CD4-positive, alpha-beta T cell treated with Interleukin-6 at 100 ng/mL for 8 hours (primary cell): ENCODE results near the gene BLOC1S5.
"Not testable (repeated sequence)": the region's sequence is repeated elsewhere in the genome, so short reads cannot be mapped to it uniquely, and the experiment has no call there.

Experiments
- DNase-seq: peaks from one replicate; pipeline ENCODE4 v3.0.0-alpha.2; 2020; ENCODE audit warnings: mixed read lengths, low spot score

The BLOC1S5 gene

DNA sequence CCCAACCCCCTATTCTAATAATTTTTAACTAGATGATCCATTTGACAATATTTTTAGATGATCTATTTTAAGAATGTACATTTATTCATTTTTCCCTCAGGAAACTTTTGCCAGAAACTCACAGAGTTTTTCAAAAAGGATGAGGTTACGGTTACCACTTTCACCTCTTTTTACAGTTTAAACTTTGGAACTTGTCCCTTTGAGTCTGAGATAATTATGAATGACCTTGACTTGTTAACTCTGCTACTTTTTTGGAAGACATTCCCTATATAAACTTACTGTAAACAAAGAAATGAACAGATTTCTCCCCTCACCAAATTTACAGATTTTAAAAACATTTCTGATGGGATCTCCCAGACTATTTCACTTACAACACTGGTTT is 18.4 kb upstream of the BLOC1S5 start:
- DNase-seq: no peak

GRCh38 chr6:8080362-8081151 is 16.4 kb upstream of the BLOC1S5 start:
- DNase-seq: no peak

DNA sequence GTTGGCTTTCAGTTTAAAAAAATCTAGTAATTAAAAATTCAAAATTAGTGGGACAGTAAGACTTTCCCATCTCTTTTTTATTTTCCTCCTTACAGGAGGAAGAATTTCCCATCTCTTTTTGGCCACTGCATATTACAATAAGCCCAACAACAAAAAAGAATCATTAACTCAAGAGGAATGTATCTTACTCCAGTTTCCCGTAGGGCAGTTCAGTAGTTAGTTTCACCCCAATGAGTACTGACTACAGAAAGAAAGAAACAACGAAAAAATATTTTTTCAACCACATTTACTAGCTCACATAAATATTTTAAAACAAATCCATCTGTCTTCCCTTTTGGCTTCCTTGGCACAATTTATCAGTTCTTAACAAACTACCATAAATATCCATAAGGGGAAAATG is 14.9 kb upstream of the BLOC1S5 start:
- no peak for DNase-seq

- no peak for DNase-seq
Observed at GRCh38 chr6:8077991-8078390, 13.8 kb upstream of the BLOC1S5 start.

DNA sequence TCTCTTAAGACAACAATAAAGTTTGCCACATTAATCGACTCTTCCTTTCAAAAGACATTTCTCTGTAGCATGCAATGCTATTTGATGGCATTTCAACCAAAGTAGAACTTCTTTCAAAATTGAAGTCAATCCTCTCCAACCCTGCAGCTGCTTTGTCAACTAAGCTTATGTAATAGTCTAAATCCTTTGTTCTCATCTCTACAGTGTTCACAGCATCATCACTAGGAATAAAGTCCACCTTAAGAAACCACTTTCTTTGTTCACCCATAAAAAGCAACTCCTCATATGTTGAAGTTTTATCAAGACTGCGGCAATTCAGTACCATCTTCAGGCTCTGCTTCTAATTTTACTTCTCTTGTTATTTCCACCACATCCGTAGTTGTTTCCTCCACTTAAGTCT is 11.5 kb upstream of the BLOC1S5 start:
- DNase-seq: no peak

GRCh38 chr6:8075185-8075584 is 11.0 kb upstream of the BLOC1S5 start:
- no peak for DNase-seq

DNA sequence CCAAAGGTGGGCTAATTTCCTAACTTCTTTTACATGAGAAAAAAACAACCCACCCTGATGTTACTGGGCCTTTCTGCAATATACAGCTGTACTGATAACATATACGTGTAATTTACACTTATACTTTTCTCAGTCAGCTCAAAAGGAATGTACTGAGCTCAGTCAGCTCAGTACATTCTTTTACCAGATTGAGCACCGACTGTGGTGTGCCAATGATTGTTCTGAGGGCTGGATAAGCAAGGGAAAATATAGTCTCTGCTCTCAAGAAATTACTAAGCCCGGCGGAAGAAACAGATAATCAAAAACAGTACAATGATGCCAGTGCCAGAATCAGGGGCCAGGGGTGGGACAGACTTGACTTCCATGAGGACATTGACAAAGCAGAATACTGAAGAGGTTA is 10.0 kb upstream of the BLOC1S5 start:
- DNase-seq: no peak

DNA sequence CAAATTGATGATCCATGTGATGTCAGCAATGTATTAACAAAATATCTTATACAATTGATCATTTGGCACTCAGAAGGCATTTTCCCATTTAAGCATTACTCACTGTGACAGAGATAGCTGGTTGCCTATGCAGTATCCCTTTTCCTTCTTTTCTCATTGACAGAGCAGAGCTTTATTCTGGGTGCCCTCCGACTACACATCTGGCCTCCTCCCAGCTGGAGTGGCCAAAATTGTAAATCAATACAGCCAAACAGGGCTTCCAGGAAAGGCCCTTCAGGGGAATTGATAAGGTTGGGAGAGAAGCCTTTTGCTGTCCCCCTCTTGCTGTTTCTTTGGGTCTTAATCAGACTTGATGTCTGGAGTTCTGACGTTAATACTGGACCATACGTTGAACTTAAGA is 9.6 kb upstream of the BLOC1S5 start:
- DNase-seq: no peak

DNA sequence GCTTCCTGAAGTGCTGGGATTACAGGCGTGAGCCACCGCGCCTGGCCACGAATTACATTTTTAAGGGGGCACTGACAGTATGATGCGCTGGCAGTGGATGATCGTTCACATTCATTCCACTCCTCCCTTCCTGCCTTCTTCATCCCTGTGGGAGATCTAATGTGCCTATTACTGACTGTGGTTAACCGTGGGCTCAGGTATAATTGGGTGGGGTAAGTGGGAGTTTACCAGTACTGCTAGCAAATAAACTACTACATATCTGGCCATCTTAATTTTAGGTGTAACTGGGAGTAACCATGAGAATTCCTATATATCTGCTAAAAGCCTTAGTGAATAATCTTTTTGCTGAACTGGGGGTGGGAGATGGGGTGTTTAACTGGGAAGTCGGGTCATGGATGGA is 6.5 kb upstream of the BLOC1S5 start:
- DNase-seq: no peak

- no peak for DNase-seq
Observed at GRCh38 chr6:8069631-8070284, 5.6 kb upstream of the BLOC1S5 start.

GRCh38 chr6:8069151-8069550 is 5.0 kb upstream of the BLOC1S5 start:
- no peak for DNase-seq

- no peak for DNase-seq
Observed at GRCh38 chr6:8066108-8066507, 1.9 kb upstream of the BLOC1S5 start.

DNA sequence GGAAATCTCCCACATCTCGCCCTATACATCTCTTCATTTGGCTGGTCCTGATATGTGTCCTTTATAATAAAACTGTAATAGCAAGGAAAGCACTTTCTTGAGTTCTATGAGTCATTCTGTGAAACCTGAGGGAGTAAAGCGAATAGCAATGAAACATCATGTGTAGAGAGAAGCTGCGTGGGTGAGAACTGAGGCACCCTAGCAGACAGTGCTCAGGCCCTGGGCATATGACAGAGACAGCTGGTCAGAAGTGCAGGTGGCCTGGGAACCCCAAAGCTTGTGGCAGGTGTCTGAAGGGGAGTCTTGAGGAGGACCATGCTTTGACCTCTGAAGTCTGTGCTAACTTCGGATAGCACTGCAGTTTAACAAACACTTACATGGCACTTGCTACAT is 1.3 kb upstream of the BLOC1S5 start:
- no peak for DNase-seq

DNA sequence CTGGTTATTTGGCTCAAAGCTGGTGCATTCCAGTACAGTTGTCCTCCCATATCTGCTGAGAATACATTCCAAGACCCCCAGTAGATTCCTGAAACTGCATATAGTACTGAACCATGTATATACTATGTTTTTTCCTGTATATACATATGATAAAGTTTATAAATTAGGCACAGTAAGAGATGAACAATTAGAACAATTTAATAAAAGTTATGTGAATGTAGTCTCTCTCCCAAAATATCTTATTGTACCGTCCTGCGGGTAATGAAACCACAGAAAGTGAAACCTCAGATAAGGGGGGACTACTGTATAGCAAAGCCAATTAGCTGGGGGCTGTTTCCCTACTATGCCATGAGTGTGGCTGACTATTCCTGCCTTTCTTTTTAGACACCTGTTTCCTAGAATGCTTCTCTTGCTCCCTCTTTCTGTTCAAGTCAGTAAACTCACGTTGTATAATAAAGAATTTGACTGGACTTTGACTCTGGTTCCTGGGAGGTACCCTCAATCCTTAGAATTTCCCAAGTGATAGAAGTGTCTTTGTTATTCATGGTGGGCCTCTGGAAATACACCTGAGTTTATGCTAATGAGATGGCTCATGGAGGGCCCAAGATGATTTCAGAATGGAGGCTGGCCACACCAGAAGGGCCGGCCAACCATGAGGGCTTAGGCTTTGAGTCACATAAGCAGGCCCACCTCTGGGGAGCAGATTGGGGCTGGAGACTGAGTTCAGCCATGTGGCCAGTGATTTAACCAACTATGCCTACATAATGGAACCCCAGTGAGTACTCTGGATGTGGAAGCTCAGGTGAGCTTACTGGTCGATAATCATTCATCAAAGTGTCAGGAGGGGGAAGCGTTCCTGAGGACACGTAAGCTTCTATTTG is 689 bp upstream of the BLOC1S5 start:
- DNase-seq: no peak

GRCh38 chr6:8061736-8062135 is 2.5 kb downstream of the BLOC1S5 start:
- DNase-seq: no peak

GRCh38 chr6:8060346-8060745 is 3.8 kb downstream of the BLOC1S5 start:
- no peak for DNase-seq

DNA sequence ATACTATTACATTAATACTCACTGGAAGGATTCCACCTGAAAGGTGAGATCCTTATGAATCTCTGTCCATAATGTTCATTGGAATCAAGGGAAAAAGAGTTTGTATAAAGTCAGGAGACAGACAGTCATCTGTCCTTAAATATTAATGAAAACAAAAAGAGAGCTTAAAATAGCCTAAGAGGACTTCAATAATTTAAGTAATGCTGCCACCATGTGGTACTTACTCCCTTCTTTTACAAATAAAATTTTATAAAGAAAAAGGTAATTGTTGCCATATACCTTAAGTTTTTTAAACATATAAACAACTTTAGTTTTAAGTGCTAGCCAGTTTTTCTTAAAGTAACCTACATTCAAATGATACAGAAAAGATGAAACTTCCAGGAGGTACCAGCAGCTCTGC is 5.1 kb downstream of the BLOC1S5 start:
- DNase-seq: no peak

DNA sequence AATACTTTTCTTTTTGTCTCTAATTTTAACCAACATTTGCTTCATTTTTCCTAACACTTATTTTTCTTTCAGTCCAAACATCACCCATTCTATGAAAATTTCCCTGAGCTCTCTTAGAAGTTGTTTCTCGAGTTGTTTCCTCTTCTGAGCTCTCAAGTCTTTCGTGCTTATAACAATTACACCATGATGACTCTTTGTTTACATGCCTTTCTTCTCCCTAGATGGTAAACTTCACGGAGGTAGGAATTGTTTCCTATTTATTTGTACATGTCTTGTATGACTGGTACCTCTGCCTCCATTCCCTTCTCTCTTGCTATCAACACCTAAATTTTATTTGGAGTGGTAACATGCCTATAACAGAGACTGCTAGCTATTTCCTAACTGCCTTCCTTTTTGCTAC is 6.4 kb downstream of the BLOC1S5 start:
- DNase-seq: no peak

DNA sequence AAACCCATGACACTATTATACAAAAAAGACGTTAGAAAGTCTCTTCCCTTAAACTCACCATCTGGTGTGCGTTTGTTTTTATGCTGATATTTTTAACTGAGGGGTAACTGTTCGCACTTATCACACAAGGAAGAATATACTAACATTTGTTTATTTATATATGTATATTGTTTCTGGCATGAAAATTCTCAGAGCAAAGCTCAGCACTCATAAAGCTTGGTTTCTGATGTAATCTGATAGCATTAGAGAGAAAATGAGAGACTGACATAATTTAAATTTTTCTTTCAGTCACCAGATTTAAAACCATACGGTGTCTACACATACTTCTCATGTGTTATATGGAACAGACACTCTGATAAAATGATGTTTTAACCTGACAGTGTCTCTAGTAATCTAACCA is 6.9 kb downstream of the BLOC1S5 start:
- DNase-seq: no peak

DNA sequence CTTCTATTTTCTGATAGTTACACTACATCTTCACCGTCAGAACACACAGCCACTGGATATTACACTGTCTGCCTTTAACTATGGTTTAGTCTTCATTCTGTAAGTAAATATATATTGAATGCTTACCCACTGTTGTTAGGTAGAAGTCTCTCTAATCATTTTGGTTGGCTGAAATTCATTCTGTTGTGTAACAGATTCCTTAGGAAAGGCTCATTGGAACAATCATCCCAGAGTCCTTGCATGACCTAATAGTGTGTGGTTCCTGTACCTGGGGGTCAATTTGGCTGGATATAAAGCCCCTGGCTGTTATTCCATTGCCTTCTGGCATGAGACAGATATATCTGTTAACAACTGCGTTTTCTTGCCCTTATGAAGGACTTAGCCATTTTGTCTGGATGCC is 9.9 kb downstream of the BLOC1S5 start:
- DNase-seq: no peak

DNA sequence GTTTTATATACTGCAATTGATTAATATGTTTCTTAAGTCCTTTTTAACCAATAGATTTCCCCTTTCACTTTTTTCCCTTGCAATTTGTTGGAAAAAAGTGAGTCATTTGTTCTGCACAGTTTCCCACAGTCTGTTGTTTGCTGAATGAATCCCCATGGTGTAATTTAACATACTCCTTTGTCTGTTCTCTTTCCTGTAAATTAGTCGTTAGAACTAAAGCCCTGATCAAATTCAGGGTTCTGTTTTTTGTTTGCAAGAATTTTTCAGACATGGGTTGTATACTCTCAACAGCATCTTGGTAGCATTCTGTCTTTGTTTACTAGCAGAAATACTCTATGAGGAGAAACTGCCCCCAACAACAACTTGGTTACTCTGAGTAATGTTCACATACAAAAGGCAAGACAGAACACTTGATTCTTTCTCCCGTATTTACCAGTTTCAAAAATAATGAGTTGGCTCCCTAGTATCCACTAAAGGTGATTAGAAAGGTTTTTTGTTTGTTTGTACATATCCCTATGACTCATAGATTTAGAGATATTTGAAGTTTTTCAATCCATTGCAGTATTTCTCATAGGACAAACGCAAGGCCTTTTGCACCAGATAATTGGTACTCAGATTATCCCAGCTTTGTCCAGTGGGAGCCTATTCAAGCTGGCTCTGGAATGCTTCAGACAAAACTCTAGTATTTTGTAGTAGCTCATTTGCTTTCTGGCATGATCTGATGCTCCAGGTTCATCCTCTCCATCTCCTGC is 16.5 kb downstream of the BLOC1S5 start:
- no peak for DNase-seq

DNA sequence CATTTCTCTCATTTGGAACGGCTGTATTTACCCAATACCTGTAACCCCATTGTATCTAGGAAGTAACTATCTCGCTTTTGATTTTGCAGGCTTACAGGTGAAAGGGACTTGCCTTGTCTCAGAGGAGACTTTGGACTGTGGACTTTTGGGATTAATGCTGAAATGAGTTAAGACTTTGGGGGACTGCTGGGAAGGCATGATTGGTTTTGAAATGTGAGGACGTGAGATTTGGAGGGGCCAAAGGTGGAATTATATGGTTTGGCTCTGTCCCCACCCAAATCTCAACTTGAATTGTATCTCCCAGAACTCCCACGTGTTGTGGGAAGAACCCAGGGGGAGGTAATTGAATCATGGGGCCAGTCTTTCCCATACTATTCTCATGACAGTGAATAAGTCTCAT is 18.4 kb downstream of the BLOC1S5 start:
- DNase-seq: not testable (repeated sequence)
